Trophoblast cell (in vitro differentiated cells and primary cell): ENCODE measurements around the gene ASIC2.

Source experiments
- DNase-seq, 2 donors: peaks; one replicate each; pipeline ENCODE4 v3.0.0-alpha.2; 2016
- H2AFZ ChIP-seq: 2 replicates; pipeline ENCODE4 v1.6.1; 2013; ENCODE audit warnings: low read length, moderate library complexity, mild to moderate bottlenecking; ENCODE audit not compliant: insufficient read depth, poor library complexity
- H2AK5ac ChIP-seq: 2 replicates; pipeline ENCODE4 v1.6.1; 2013; ENCODE audit warnings: mild to moderate bottlenecking, low read length
- H2BK120ac ChIP-seq: 2 replicates; pipeline ENCODE4 v1.6.1; 2013; ENCODE audit warnings: low read length, mild to moderate bottlenecking, moderate library complexity; ENCODE audit not compliant: insufficient read depth, poor library complexity
- H2BK12ac ChIP-seq: 2 replicates; pipeline ENCODE4 v1.6.1; 2013; ENCODE audit warnings: mild to moderate bottlenecking, low read length, moderate library complexity
- H2BK5ac ChIP-seq: 2 replicates; pipeline ENCODE4 v1.6.1; 2013; ENCODE audit warnings: low read length, low read depth, moderate library complexity, mild to moderate bottlenecking; ENCODE audit not compliant: poor library complexity
- H3K14ac ChIP-seq: 2 replicates; pipeline ENCODE4 v1.6.1; 2013; ENCODE audit warnings: mild to moderate bottlenecking, low read length
- H3K18ac ChIP-seq: 2 replicates; pipeline ENCODE4 v1.6.1; 2013; ENCODE audit warnings: mild to moderate bottlenecking, low read length
- H3K23ac ChIP-seq: 2 replicates; pipeline ENCODE4 v1.6.1; 2013; ENCODE audit warnings: low read length
- H3K27ac ChIP-seq: 2 replicates; pipeline ENCODE4 v1.5.1; 2013; ENCODE audit warnings: low read depth, mild to moderate bottlenecking, inconsistent platforms, low read length, moderate library complexity
- H3K27me3 ChIP-seq: 2 replicates; pipeline ENCODE4 v1.6.1; 2013; ENCODE audit warnings: inconsistent platforms, mild to moderate bottlenecking, low read length, moderate library complexity; ENCODE audit not compliant: insufficient read depth
- H3K36me3 ChIP-seq, 2 experiments: 1 replicate in 1 of 2; 2 replicates in 1 of 2; pipeline ENCODE4 v1.6.1; 2013; ENCODE audit warnings: low read length in 2 of 2, mild to moderate bottlenecking in 2 of 2, moderate library complexity in 1 of 2; ENCODE audit not compliant: insufficient read depth in 2 of 2, control insufficient read depth in 1 of 2
- H3K4ac ChIP-seq: 2 replicates; pipeline ENCODE4 v1.6.1; 2013; ENCODE audit warnings: low read depth, mild to moderate bottlenecking, low read length, moderate library complexity
- H3K4me1 ChIP-seq, 2 experiments: 1 replicate in 1 of 2; 2 replicates in 1 of 2; pipeline ENCODE4 v1.6.1; 2013; ENCODE audit warnings: low read length in 2 of 2, mild to moderate bottlenecking in 2 of 2, moderate library complexity in 1 of 2; ENCODE audit not compliant: insufficient read depth in 2 of 2, control insufficient read depth in 1 of 2
- H3K4me2 ChIP-seq: 2 replicates; pipeline ENCODE4 v1.6.1; 2013; ENCODE audit warnings: inconsistent platforms, mild to moderate bottlenecking, low read length, moderate library complexity
- H3K4me3 ChIP-seq: 2 replicates; pipeline ENCODE4 v1.5.1; 2013; ENCODE audit warnings: mild to moderate bottlenecking, low read depth, low read length, inconsistent platforms
- H3K79me1 ChIP-seq: one replicate; pipeline ENCODE4 v1.6.1; 2013; ENCODE audit warnings: low read length
- H3K79me2 ChIP-seq: 2 replicates; pipeline ENCODE4 v1.6.1; 2013; ENCODE audit warnings: low read length, mild to moderate bottlenecking; ENCODE audit not compliant: control insufficient read depth, insufficient read depth, poor library complexity
- H3K9ac ChIP-seq: 2 replicates; pipeline ENCODE4 v1.6.1; 2013; ENCODE audit warnings: mild to moderate bottlenecking, low read length
- H3K9me3 ChIP-seq: 2 replicates; pipeline ENCODE4 v1.6.1; 2013; ENCODE audit warnings: low read depth, mild to moderate bottlenecking, control low read depth, inconsistent platforms, low read length; ENCODE audit not compliant: insufficient read depth
- H4K12ac ChIP-seq: 2 replicates; pipeline ENCODE4 v1.6.1; 2013; ENCODE audit warnings: low read depth, mild to moderate bottlenecking, low read length, moderate library complexity
- H4K8ac ChIP-seq: 2 replicates; pipeline ENCODE4 v1.6.1; 2013; ENCODE audit warnings: low read depth, mild to moderate bottlenecking, low read length, moderate library complexity
- H4K91ac ChIP-seq: one replicate; pipeline ENCODE4 v1.6.1; 2013; ENCODE audit warnings: low read depth, mild to moderate bottlenecking, low read length, moderate library complexity
- WGBS: extraction: QIAGEN DNeasy Blood & Tissue Kit; methylation state at CpG from one replicate; pipeline ENCODE4 v1.1.7; 2013; ENCODE audit warnings: missing lambda C conversion rate; ENCODE audit not compliant: insufficient read length, insufficient coverage; ENCODE audit errors: extremely low coverage; 5-methylcytosine and 5-hydroxymethylcytosine counted together

ASIC2 gene

GRCh38 chr17:33121272-33121671 is 171.8 kb downstream of the ASIC2 start:
- H3K79me2 ChIP-seq: no peaks in the 10 kb centered on the region
- H3K36me3 ChIP-seq: no peaks in the 10 kb centered on the region
- H4K91ac ChIP-seq: no peak overlapping the region
- no peak for DNase-seq
- H3K4me1 ChIP-seq: no peaks in the 10 kb centered on the region
- peak overlapping the region; percentile 55 for H3K9ac ChIP-seq
- no CpG with 5 or more reads among the region's 2 CpGs for WGBS
- H3K23ac ChIP-seq: no peak overlapping the region
- no peak overlapping the region for H3K27ac ChIP-seq
- H3K4me2 ChIP-seq: no peak overlapping the region
- no peak overlapping the region for H3K14ac ChIP-seq
- H3K27me3 ChIP-seq: no peaks in the 10 kb centered on the region
- H4K8ac ChIP-seq: no peak overlapping the region
- peaks cover 2% of the 10 kb centered on the region for H3K9me3 ChIP-seq
- no peak overlapping the region for H2BK12ac ChIP-seq
- no peak overlapping the region for H3K4me3 ChIP-seq
- no peak overlapping the region for H2BK120ac ChIP-seq
- no peak overlapping the region for H2AFZ ChIP-seq
- no peaks in the 10 kb centered on the region for H3K79me1 ChIP-seq
- H4K12ac ChIP-seq: no peak overlapping the region
- no peak overlapping the region for H2AK5ac ChIP-seq
- H3K18ac ChIP-seq: no peak overlapping the region
- H2BK5ac ChIP-seq: no peak overlapping the region
- no peak overlapping the region for H3K4ac ChIP-seq

GRCh38 chr17:33120103-33120502 is 173.0 kb downstream of the ASIC2 start:
- Histone ChIP-seq H3K14ac (no peak overlapping the region), H4K91ac (no peak overlapping the region), H2BK120ac (no peak overlapping the region), H3K4ac (no peak overlapping the region), H3K27me3 (no peaks in the 10 kb centered on the region), H3K4me2 (no peak overlapping the region), H3K36me3 (no peaks in the 10 kb centered on the region), H3K4me1 (no peaks in the 10 kb centered on the region), H3K9me3 (peaks cover 2% of the 10 kb centered on the region), H4K8ac (no peak overlapping the region), H2AFZ (no peak overlapping the region), H3K27ac (no peak overlapping the region), H2AK5ac (no peak overlapping the region), H3K4me3 (no peak overlapping the region), H3K79me2 (no peaks in the 10 kb centered on the region), H2BK5ac (no peak overlapping the region), H3K18ac (no peak overlapping the region), H2BK12ac (no peak overlapping the region), H3K23ac (no peak overlapping the region), H3K9ac (no peak overlapping the region), H3K79me1 (no peaks in the 10 kb centered on the region), H4K12ac (no peak overlapping the region)
- no peak for DNase-seq
- WGBS: no CpG with 5 or more reads among the region's 5 CpGs

GRCh38 chr17:33118391-33119075 is 174.6 kb downstream of the ASIC2 start:
- no peak overlapping the region for H3K27ac ChIP-seq
- no peak overlapping the region for H2BK12ac ChIP-seq
- no peak overlapping the region for H2AK5ac ChIP-seq
- DNase-seq: no peak
- H2AFZ ChIP-seq: no peak overlapping the region
- no CpG with 5 or more reads among the region's 8 CpGs for WGBS
- H4K91ac ChIP-seq: no peak overlapping the region
- H3K14ac ChIP-seq: no peak overlapping the region
- H2BK5ac ChIP-seq: no peak overlapping the region
- H3K79me2 ChIP-seq: no peaks in the 10 kb centered on the region
- H4K12ac ChIP-seq: no peak overlapping the region
- no peak overlapping the region for H4K8ac ChIP-seq
- H3K23ac ChIP-seq: no peak overlapping the region
- no peak overlapping the region for H3K18ac ChIP-seq
- H3K36me3 ChIP-seq: no peaks in the 10 kb centered on the region
- no peak overlapping the region for H3K4me2 ChIP-seq
- no peaks in the 10 kb centered on the region for H3K27me3 ChIP-seq
- H3K9me3 ChIP-seq: peaks cover 2% of the 10 kb centered on the region
- H3K4me1 ChIP-seq: no peaks in the 10 kb centered on the region
- H3K9ac ChIP-seq: no peak overlapping the region
- H3K4ac ChIP-seq: no peak overlapping the region
- H3K4me3 ChIP-seq: no peak overlapping the region
- H3K79me1 ChIP-seq: no peaks in the 10 kb centered on the region
- no peak overlapping the region for H2BK120ac ChIP-seq

DNA sequence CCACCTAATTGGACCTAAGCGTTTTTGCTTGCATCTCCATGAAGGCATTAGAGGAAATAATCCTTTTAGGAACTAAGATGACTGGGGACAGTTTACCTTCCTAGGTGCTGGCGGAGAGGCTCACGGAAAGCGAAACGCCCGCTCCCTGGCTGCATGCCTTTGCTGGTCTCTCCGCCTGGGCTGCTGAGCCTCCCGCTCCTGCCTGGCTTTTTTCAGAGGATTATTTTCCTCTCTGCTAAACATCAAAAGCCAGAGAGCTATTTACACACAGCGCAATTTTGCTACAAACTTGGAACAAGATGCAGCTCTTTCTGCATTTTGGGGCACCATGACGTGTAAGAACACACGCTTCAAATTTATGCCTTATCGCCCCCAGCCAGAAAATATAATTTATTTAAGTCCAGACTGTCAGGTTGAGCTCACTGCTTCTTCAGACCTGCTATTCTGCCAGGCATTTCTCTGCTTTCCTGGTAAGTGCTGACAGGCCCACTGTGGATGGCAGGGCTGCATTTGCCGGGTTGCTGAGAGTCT is 177.0 kb downstream of the ASIC2 start:
- H3K79me1 ChIP-seq: no peaks in the 10 kb centered on the region
- H4K91ac ChIP-seq: no peak overlapping the region
- H2BK12ac ChIP-seq: no peak overlapping the region
- no peak overlapping the region for H3K23ac ChIP-seq
- no peak overlapping the region for H3K4me3 ChIP-seq
- H2AFZ ChIP-seq: no peak overlapping the region
- no peaks in the 10 kb centered on the region for H3K36me3 ChIP-seq
- H3K27me3 ChIP-seq: no peaks in the 10 kb centered on the region
- no peak for DNase-seq
- no peak overlapping the region for H2BK5ac ChIP-seq
- no peak overlapping the region for H3K27ac ChIP-seq
- no CpG with 5 or more reads among the region's 13 CpGs for WGBS
- no peak overlapping the region for H3K4ac ChIP-seq
- no peak overlapping the region for H3K4me2 ChIP-seq
- no peaks in the 10 kb centered on the region for H3K79me2 ChIP-seq
- H4K8ac ChIP-seq: no peak overlapping the region
- no peak overlapping the region for H3K18ac ChIP-seq
- H3K4me1 ChIP-seq: peaks cover 0 to 2% of the 10 kb centered on the region in 2 experiments
- H2BK120ac ChIP-seq: no peak overlapping the region
- no peaks in the 10 kb centered on the region for H3K9me3 ChIP-seq
- no peak overlapping the region for H4K12ac ChIP-seq
- H3K9ac ChIP-seq: no peak overlapping the region
- no peak overlapping the region for H2AK5ac ChIP-seq
- H3K14ac ChIP-seq: no peak overlapping the region
